LNCaP clone FGC (cell line): Measurements from ENCODE around the gene ODF2L.
"Not testable (repeated sequence)": the region's sequence is repeated elsewhere in the genome, so short reads cannot be mapped to it uniquely, and the experiment has no call there.

Experiments
- DNase-seq: peaks from one replicate; pipeline ENCODE4 v3.0.0-alpha.2; 2011; ENCODE audit warnings: low read depth
- H3K4me3 ChIP-seq: 2 replicates; pipeline ENCODE4 v1.5.1; 2011; ENCODE audit warnings: mild to moderate bottlenecking, low read depth, low read length, control low read depth
- TF ChIP-seq, protein P1 (sequence below): IDR thresholded peaks from 2 replicates; pipeline ENCODE4 v1.5.1; 2012; ENCODE audit warnings: mild to moderate bottlenecking; ENCODE audit not compliant: control insufficient read depth, insufficient read depth; ENCODE audit errors: extremely low read depth

Gene ODF2L

DNA sequence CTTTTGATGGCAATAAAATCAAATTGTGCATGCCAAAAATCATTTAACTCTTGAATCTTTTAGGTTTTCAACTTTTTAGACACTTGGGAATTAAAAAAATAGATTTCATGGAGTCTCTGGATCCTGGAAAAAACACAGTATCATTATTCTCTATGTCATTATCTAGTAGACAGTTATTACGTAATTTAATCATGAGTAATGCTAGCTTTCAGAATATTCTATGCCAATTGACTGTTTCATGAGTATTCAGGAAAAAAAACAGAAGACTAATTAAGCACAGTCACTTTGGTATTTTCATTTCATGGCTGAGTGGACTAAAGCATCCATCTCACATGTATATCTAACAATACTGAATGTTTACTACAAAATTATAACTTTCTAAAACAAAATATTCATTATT, 44.0 kb downstream of the ODF2L start:
- no peak overlapping the region for H3K4me3 ChIP-seq
- TF ChIP-seq, protein P1, sequence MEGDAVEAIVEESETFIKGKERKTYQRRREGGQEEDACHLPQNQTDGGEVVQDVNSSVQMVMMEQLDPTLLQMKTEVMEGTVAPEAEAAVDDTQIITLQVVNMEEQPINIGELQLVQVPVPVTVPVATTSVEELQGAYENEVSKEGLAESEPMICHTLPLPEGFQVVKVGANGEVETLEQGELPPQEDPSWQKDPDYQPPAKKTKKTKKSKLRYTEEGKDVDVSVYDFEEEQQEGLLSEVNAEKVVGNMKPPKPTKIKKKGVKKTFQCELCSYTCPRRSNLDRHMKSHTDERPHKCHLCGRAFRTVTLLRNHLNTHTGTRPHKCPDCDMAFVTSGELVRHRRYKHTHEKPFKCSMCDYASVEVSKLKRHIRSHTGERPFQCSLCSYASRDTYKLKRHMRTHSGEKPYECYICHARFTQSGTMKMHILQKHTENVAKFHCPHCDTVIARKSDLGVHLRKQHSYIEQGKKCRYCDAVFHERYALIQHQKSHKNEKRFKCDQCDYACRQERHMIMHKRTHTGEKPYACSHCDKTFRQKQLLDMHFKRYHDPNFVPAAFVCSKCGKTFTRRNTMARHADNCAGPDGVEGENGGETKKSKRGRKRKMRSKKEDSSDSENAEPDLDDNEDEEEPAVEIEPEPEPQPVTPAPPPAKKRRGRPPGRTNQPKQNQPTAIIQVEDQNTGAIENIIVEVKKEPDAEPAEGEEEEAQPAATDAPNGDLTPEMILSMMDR = no peak

DNA sequence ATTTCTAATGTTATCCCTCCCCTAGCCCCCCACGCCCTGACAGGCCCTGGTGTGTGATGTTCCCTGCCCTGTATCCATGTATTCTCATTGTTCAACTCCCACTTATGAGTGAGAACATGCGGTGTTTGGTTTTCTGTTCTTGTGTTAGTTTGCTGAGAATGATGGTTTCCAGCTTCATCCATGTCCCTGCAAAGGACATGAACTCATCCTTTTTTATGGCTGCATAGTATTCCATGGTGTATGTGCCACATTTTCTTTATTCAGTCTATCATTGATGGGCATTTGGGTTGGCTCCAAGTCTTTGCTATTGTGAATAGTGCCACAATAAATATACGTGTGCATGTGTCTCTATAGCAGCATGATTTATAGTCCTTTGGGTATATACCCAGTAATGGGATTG, 45.9 kb downstream of the ODF2L start:
- not testable (repeated sequence) for DNase-seq, H3K4me3 ChIP-seq

More for the DNA sequence above, 44.0 kb downstream of the ODF2L start:
- DNase-seq = no peak

DNA sequence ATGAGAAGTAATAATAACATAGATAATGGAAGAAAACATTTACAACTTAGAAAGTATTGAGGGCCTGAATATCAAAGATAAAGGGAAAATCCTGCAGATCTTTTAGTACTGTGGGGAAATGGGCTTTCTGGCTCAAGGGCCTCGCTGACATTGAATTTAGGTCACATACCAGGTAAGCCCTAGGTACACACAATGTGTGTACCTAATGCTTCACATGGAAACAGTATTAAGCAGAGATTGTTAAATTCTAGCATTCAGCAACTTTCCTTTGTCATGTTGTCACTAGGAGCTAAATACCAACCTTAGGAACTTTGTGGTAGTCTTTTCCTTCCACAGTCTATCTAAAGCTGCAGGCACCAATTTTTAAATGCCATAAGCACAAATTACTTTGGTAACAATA, 49.7 kb downstream of the ODF2L start:
- no peak overlapping the region for H3K4me3 ChIP-seq
- TF ChIP-seq, protein P1 = no peak
- no peak for DNase-seq

DNA sequence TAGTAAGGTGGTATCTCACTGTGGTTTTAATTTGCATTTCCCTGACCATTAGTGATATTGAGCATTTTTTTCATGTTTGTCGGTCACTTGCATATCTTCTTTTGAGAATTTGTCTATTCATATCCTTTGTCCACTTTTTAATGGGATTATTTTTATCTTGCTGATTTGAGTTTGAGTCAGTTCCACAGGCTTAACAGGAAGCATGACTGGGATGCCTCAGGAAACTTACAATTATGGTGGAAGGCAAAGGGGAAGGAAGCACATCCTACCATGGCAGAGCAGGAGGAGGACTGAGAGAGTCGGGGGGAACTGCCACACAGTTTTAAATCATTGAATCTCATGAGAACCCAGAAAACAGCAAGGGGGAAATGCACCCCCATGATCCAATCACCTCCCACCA, 51.1 kb downstream of the ODF2L start:
- DNase-seq = no peak
- no peak overlapping the region for H3K4me3 ChIP-seq
- TF ChIP-seq, protein P1 = no peak

DNA sequence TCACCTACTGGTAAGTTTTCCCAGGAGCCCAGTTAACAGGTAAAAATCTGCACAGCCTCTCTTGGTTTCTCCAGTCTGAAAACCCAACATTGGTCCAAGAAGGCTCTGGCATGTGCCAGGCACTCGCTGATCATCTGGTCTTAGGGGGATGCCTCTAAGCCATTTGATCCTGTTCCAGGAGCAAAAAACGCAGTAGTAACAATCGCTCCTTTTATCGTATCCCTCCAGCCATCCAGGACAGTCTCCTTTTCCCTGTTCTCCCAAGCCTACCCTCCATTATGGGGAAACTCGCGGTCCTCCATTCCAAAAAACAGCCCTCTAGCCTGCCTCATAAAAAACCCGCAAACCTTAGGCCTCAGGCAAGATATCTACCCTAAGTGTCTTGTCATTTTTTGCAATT, 56.2 kb downstream of the ODF2L start:
- TF ChIP-seq, protein P1 = no peak
- no peak for DNase-seq
- H3K4me3 ChIP-seq = no peak overlapping the region

DNA sequence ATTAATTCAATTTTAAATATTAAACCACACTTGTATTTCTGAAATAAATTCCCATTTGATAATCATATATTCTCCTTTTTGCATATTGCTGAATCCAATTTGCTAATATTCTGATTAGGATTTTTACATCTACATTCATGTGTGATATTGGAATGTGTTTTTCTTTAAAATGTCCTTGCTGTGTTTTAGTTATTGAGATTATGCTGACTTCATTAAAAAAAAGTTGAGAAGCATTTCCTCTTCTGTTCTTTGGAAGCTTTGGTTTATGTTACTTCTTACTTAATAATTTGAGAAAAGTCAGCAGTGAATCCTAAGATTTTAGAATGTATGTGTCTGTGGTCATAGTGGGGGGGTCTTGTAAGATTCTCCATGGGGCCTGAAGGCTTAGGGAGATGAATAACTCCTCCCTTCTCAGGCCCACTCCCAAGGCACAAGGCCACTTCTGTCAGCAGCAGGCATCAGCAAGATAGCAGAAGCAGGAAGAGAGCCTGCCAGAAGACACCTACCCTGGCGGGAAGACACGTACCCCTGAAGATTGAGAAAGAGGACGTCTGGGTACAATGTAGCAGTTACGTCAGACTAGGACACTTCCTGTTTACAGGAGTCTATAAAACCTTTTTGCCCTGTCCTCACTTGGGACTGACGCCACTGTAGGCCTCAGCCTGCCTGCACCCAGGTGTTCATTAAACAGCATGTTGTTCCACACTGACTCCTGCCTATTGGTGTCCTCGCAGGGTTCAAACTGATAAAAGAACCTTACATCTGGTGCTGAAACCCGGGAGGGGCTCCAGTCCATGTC, 56.9 kb downstream of the ODF2L start:
- TF ChIP-seq, protein P1 = no peak
- no peak overlapping the region for H3K4me3 ChIP-seq
- DNase-seq = no peak

DNA sequence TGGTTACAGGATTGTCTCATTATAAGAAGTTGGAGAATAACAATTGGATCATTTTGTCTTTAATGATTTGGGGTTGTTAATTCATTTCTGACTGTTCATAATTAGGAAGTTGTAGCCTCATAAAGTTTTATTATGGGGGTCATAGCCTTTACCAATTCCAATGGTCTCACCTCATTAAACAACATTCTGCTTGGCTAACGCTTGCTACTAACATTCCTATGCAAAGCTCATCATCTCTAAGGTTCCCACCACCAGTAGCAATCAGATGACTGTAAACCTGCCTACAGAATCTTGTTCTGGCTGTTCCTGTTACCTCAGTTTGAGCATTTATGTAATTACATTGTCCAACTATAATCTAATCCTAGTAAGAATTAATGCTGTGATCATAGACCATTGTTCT, 60.2 kb downstream of the ODF2L start:
- DNase-seq = no peak
- H3K4me3 ChIP-seq = no peak overlapping the region
- TF ChIP-seq, protein P1 = no peak
